Uterus (tissue), 2 donors: ENCODE results near the gene RMND5B.

ENCODE experiments used
- POLR2A ChIP-seq, 2 donors: fragments of 450-650 bp; IDR thresholded peaks; one replicate each; pipeline ENCODE4 v1.6.1; 2016; ENCODE audit warnings: antibody characterized with exemption in 2 of 2, mild to moderate bottlenecking in 1 of 2, moderate library complexity in 1 of 2
- TF ChIP-seq, protein P1 (sequence below), 4 experiments: fragments of 200-600 bp in 2 of 4; fragments of 450-650 bp in 2 of 4; sonication (generic) in 2 of 4; IDR thresholded peaks; one replicate each; pipeline ENCODE4 v1.5.1; 2016 to 2019; ENCODE audit warnings: antibody characterized with exemption in 4 of 4, mild to moderate bottlenecking in 2 of 4, moderate library complexity in 1 of 4

DNA sequence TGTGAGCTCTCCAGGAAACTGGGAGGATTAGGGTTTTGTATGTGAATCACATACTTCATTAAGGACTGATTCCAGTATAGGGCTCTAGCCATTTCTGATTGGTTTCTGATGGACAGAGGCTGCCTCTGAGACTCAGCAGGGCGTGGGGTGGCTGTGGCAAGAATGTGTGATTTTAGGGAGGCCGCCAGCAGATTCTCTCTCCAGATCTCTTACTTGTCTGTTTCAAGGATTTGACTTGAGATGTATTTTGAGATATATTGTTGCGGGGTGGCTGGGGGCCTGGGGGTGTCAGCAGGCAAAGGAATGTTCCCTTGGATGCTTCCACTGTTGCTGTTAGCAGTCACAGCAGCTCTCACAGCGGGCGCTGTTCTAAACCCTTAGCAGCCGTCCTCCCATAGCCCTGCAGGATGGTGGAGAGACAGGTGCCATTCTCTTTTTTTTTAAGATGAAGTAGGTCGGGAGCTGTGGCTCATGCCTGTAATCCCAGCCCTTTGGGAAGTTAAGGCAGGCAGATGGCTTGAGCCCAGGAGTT lies 65.5 kb downstream of the RMND5B start:
- TF ChIP-seq, protein P1, sequence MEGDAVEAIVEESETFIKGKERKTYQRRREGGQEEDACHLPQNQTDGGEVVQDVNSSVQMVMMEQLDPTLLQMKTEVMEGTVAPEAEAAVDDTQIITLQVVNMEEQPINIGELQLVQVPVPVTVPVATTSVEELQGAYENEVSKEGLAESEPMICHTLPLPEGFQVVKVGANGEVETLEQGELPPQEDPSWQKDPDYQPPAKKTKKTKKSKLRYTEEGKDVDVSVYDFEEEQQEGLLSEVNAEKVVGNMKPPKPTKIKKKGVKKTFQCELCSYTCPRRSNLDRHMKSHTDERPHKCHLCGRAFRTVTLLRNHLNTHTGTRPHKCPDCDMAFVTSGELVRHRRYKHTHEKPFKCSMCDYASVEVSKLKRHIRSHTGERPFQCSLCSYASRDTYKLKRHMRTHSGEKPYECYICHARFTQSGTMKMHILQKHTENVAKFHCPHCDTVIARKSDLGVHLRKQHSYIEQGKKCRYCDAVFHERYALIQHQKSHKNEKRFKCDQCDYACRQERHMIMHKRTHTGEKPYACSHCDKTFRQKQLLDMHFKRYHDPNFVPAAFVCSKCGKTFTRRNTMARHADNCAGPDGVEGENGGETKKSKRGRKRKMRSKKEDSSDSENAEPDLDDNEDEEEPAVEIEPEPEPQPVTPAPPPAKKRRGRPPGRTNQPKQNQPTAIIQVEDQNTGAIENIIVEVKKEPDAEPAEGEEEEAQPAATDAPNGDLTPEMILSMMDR (IDR thresholded peaks at IDR 0.05): no peak
- no peak for TF ChIP-seq POLR2A (IDR thresholded peaks at IDR 0.05)
